ENCODE measurements around the gene PPP1R15B.

PPP1R15B gene

DNA sequence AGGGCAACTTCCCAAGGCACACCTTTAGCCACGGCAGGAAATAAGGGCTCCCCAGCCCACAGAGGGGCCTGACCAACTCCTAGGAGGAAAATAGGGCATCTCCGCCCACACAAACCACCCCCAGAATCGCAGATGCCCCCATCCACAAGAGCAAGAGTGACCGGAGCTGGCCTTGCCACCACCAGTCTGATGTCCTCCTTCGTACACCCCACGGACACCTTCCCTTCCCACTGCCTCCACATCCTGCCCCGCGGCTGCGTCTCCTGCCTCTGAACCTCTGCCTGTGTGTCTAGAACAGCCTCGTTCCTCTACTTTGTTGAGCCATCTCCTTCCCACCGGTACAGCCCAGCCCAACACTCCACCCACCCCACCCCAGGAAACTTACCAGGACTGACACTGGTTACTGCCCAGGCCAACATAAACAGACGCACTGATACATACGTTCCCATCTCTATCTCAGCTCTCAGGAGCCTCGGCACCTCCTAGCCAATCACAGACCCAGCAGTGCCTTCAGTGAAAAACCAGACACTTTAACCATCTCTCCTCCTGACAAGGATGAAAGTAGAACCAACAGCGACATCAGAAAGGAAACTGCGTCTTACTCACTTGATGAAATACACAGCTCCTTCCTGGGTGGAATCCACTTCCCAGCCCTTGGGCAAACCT lies 44.3 kb downstream of the PPP1R15B start:
- no peak for DNase-seq (ENCODE audit: low read depth in 3 of 3)

DNA sequence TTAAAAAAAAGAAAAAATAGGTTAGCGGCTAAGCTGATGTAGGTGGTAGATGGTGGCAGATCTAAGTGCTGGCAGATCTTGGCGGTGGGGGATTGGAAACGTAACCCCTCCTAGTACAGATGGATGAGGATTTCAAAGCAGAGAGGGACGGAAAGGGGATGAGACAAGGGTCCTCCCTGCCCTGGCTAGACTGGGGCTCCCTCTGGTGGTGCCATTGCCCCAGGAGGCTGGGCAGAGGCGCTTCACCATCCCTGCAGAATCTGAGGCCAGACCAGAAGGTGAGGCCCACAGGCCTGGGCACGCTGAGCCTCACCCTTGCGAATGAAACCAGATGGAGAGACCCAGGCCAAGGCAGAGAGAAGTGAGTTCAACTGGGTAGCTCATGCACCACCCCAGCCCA lies 44.9 kb downstream of the PPP1R15B start:
- no peak for DNase-seq (ENCODE audit: low read depth in 3 of 3)

DNA sequence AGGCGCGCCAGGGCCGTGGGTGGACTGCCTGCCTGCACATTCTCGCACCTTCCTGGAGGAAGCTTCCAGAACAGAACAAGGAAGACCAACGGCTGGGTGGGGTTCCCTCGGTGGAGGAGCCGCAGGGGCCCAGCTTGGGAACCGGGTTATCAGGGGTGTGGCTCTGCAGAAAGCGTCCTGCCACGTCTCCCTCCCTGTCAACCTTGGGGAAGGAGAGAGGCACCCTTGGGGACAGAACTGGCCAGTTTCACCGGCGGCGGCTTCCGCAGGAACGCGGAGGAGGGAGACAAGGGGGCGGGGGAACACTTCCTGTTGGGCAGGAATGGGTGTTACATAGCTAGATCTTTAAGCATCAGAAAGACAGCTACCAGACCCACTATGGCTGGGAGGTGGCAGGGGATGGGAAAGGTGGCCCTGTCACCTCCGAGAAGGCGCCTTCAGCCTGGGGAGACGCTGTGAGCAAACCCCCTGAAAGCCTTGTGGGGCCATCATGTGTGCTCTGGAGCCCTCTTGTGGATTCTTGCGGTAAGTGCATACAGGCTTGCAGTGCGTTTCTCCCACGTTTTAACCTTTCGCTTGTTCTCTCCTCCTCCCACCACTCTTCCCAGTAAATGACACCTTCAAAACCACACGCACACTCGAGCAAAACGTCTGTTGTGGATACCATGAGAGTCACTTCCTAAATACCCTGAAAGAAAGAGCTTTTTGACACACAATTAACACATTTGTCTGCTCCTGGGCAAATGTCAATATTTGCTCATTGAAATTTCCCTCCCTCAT lies 48.1 kb downstream of the PPP1R15B start:
- DNase-seq (ENCODE audit: low read depth in 3 of 3), result peak; percentile 50 to 72 (median 67)

DNA sequence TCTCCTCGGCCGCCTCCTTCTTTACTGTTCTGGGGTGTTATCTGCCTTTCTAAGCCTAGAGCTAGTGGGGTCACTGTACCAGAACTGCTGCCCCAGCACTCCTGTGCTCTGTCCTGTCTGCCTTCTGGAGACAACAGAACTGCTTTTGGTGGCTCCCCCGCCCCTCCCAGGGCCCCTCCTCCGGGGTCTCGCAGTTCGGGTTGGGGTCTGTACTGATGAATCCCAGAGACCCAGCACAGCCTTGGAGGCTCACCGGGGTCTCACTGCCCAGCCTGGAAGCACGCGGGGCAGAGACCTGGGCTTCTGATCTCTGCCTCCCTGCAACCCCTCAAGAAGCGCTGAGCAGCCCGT lies 48.7 kb downstream of the PPP1R15B start:
- no peak for DNase-seq (ENCODE audit: low read depth in 3 of 3)

DNA sequence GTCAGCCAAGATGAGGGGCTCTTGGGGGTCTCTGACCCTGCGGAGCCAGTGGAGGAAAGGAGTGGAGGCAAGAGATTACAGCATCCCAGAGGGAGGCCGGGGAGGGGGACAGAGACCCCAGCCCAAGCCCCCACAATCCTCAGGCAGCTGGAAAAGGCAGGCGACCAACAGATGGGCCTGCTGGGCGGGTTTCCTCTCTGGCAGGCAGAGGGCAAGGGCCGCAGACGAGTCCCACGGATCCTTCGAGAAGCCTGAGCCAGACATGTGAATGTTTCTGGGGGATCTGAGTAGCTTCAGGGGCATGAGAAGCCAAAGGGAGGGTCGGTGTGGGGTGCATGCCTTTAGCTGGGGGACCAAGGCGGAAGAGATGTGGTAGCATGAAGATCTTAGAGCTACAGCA lies 49.8 kb downstream of the PPP1R15B start:
- no peak for DNase-seq (ENCODE audit: low read depth in 3 of 3)

DNA sequence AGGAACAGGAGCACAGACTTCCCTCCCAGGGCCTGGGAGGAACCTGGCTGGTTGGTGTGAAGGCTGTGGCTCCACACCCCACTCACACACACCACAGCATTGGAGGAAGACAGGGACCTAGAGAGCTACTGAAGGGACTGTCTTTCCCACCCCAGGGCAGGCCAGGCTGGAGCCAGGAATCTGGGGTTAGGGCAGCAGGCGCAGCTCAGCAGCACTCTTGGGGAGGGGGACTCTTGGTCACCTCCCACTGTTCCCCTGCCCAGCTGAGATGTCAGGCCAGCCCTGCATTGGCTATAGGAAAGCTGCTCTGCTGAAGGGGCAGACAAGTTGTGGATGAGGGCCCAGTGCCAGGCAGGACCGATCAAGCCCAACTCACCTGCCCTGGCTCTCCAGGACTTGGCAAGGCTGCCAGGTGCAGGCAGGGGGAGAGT lies 50.3 kb downstream of the PPP1R15B start:
- no peak for DNase-seq (ENCODE audit: low read depth in 3 of 3)

- DNase-seq (ENCODE audit: low read depth in 3 of 3), result no peak
Observed at GRCh38 chr1:204360314-204360713, 51.3 kb downstream of the PPP1R15B start.

- DNase-seq (ENCODE audit: low read depth in 3 of 3), result no peak
Observed at GRCh38 chr1:204359474-204360255, 52.0 kb downstream of the PPP1R15B start, which contains the start of gene PLEKHA6. PLEKHA6 (minus strand) TSS chr1:204359929; CDS start chr1:204273727, 86,202 bp downstream.

DNA sequence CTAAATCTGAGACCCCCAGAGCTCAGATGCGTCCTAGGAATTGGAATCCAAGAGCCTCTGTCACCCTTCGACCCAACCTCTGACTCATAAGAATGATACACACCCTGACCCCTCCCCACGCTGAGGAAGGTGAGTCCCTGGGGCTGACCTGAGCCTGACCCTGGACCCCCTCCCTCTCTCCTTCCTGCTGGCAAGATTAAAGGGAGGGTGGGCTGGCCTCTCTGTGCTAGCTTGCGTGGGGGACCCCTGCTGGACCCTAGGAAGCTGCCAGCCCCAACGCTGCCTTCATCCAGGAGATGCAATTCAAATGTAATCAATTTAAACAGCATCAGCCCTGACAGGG lies 52.5 kb downstream of the PPP1R15B start:
- DNase-seq (ENCODE audit: low read depth in 3 of 3), result no peak

DNA sequence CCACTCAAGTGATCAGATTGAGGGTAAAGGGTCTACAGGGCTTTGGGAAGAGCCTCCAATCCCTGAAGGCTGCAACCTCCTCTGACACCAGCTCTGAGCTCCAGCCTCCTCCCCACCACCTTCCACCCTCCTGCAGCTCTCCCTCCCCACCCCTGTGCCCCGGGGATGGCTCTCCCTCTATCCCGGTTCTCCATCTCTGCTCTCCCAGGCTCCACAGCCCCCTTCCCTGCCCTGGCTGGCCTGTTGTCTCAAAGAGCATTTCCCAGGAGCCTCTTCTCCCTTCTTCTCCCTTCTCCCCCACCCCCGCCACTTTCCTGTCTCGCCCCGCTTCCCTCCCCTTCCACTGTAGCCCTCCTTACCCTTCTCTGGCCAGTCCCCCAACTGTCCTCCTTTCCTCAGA lies 53.0 kb downstream of the PPP1R15B start:
- DNase-seq (ENCODE audit: low read depth in 3 of 3), result no peak

DNA sequence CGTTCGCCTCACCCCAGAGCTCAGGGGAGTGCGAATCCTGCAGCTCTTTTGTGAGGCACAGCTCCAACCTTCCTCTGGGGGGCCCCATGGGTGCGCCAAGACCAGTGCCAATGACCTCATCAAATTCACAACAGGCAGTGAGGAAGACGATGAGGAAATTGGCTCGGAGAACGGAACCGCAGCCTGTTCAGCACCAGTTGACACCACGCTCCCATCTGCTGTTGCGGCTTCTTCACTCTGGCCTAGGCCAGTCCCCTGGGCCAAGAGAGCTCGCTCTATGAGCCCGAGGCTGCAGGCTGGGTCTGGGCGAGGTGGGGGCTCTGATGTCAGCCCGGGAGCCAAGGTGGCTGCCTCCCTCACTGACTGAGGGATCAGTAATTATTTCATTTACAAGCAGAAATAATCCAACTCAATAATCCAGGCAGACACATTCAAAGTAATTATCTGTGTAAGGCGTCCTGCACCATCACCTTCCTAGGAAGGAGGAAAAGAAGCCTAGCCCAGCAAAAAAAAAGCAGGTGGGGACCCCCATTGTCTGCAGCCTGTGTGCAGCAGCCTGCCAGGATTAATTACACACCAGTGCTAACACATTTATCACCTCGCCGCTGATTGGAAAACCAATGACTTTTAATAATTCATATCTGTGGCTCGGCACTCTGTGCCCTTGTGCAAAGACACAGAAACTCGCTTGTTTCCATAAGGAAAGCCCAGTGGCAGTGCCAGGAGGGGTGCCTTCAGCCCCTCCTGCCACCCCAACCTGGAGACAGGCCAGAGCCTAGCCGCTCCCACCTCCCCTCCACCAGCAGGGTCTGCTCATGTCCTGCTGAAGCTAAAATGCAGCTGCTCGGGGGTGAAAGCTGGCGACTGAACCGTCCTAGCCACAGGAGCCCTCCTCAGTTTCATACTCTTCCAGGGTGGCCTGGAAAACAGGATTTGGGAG lies 53.8 kb downstream of the PPP1R15B start:
- no peak for DNase-seq (ENCODE audit: low read depth in 3 of 3)

- no peak for DNase-seq (ENCODE audit: low read depth in 3 of 3)
Observed at GRCh38 chr1:204356997-204357396, 54.6 kb downstream of the PPP1R15B start.

DNA sequence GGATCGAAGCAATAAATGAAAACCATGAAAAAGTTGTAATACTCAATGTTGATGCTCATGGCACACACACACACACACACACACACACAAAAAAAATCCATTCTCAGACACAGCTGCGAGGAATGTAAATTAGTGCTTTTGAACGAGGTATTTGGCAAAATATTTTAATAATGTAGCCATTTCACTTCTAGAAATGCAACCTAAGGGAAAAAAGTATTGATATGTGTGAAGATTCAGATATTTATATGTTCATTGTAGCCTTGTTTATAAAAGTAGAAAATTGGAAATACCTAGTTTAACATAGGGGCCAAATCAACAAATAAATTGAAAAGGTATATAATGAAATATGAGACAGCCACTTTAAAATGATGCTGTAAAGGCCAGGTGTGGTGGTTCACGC lies 55.7 kb downstream of the PPP1R15B start:
- no peak for DNase-seq (ENCODE audit: low read depth in 3 of 3)

DNA sequence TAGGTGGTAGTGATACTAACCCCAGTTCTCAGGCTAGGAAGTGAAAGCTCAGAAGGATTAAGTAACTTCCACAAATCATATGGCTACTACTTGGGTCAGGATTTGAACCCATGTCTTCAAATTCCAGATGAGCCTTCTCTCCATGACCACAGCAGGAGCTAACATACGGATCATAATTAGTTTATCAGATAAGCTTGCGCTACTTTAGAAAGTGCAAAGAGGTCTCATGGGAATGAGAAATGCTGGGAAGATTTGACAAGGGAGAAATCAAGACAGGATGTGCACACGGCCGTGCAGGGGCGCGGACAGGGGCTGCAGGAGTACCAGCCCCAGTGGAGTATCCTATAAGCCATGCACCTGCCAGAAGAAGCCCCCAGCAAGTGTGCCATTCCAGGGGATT lies 57.0 kb downstream of the PPP1R15B start:
- DNase-seq (ENCODE audit: low read depth in 3 of 3), result no peak
